GM12878 (cell line): ENCODE measurements around the gene CALHM4.

Experiments
- CBFB ChIP-seq: IDR thresholded peaks from 2 replicates; pipeline ENCODE4 v1.6.1; 2016; ENCODE audit warnings: antibody characterized with exemption, low read depth
- CBX5 ChIP-seq: sonication (generic); IDR thresholded peaks from 2 replicates; pipeline ENCODE4 v1.6.1; 2016; ENCODE audit warnings: low read depth, moderate library complexity, mild to moderate bottlenecking, inconsistent platforms
- CEBPB ChIP-seq, 2 experiments: fragments of 150-350 bp in 1 of 2; IDR thresholded peaks; 2 replicates each; pipeline ENCODE4 v1.6.1; 2012 to 2014; ENCODE audit warnings: low read depth in 2 of 2, low read length in 2 of 2, borderline replicate concordance in 1 of 2, inconsistent platforms in 1 of 2
- EP300 ChIP-seq, 2 experiments: fragments of 150-350 bp in 1 of 2; IDR thresholded peaks; 2 replicates each; pipeline ENCODE4 v1.6.1; 2011 to 2012; ENCODE audit warnings: low read depth in 2 of 2, low read length in 2 of 2, borderline replicate concordance in 1 of 2, improper control_type of control experiment in 1 of 2, inconsistent platforms in 1 of 2; ENCODE audit not compliant: control insufficient read depth in 1 of 2
- FOS ChIP-seq: IDR thresholded peaks from 3 replicates; pipeline ENCODE4 v1.6.1; 2011; ENCODE audit warnings: borderline replicate concordance; ENCODE audit not compliant: insufficient read length; ENCODE audit errors: extremely low read depth
- FOXK2 ChIP-seq: fragments of 450-650 bp; IDR thresholded peaks from 2 replicates; pipeline ENCODE4 v1.6.1; 2017; ENCODE audit warnings: mild to moderate bottlenecking, moderate library complexity
- NR2C2 ChIP-seq: IDR thresholded peaks from 2 replicates; pipeline ENCODE4 v1.6.1; 2011; ENCODE audit warnings: borderline replicate concordance, low read depth; ENCODE audit not compliant: control insufficient read depth, insufficient read length
- POLR2A ChIP-seq: IDR thresholded peaks from 2 replicates; pipeline ENCODE4 v1.6.1; 2011; ENCODE audit warnings: low read depth, mild to moderate bottlenecking, low read length
- RELA ChIP-seq: fragments of 450-650 bp; IDR thresholded peaks from 2 replicates; pipeline ENCODE4 v1.8.0; 2014; ENCODE audit warnings: borderline replicate concordance; ENCODE audit not compliant: partially characterized antibody
- RFX5 ChIP-seq: IDR thresholded peaks from 2 replicates; pipeline ENCODE4 v1.6.1; 2011; ENCODE audit warnings: low read depth, low read length, improper control_type of control experiment
- SMARCA5 ChIP-seq: fragments of 450-650 bp; IDR thresholded peaks from 2 replicates; pipeline ENCODE4 v1.6.1; 2017; ENCODE audit warnings: mild to moderate bottlenecking
- ZNF274 ChIP-seq: IDR thresholded peaks from one replicate; pipeline ENCODE4 v1.8.0; 2011; ENCODE audit not compliant: insufficient read length, insufficient read depth
- TF ChIP-seq, protein P1 (sequence below), 3 experiments: IDR thresholded peaks in 2 of 3; conservative IDR thresholded peaks in 1 of 3; 2 replicates each; pipeline ENCODE4 v1.5.1; 2011; ENCODE audit warnings: low read depth in 3 of 3, low read length in 3 of 3, mild to moderate bottlenecking in 3 of 3, control low read depth in 2 of 3, moderate library complexity in 2 of 3, inconsistent platforms in 1 of 3, mixed read lengths in 1 of 3; ENCODE audit not compliant: control insufficient read depth in 2 of 3, insufficient read depth in 1 of 3; ENCODE audit errors: extremely low read depth in 1 of 3

DNA sequence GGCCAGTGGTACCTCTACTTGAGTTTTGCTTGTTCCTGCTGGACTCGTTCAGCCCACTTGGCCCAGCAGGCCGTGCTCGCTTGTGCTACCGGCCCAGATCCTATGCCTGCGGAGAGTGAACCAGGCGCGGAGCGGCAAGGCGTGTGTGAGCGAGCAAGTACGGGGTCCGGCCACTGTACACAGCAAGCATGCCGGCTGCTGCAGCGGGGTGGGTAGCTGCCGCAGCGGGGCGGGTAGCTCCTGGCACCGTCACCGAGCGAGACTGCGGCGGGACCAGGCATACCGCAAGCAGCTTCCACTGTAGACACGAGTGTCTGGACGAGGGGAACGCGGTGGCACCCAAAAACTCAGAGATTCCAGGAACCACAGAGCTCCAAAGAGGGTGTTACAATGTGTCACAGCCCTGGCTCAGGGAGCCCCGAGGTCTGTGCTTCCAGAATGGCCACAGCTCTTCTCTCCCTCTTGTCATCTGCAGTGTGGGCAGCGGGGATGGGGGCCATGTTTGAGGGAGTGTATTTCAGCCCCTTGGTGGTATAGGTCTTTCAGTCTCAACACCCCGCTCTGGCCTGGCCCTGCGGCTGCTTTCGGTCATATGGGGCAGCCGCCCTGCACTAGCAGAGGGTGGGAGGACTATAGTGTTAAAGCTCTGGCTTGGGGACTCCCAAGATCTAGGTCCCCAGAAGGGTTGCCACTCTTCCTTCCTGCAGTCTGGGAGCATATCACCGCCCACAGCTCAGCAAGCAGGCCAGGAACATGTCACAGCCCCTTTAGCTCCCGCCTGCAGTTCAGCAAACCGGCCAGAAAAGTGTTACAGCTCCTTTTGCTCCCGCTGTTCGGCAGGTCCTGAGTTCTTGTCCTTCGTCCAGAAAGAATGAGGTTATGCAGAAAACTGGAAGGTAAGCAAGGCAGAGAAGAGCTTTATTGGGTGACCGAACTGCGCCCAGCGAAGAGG is 11.6 kb downstream of the CALHM4 start:
- TF ChIP-seq RFX5 (no peak), SMARCA5 (no peak), ZNF274 (no peak), FOXK2 (no peak), POLR2A (no peak), NR2C2 (no peak), EP300 (IDR thresholded peaks at IDR 0.05; ENCODE audit: borderline replicate concordance in 1 of 2, control insufficient read depth in 1 of 2, low read depth in 2 of 2, low read length in 2 of 2) (no peak), FOS (no peak), CBFB (no peak), CEBPB (IDR thresholded peaks at IDR 0.05; ENCODE audit: borderline replicate concordance in 1 of 2, low read depth in 2 of 2, low read length in 2 of 2) (no peak), CBX5 (no peak), RELA (no peak)
- TF ChIP-seq, protein P1, sequence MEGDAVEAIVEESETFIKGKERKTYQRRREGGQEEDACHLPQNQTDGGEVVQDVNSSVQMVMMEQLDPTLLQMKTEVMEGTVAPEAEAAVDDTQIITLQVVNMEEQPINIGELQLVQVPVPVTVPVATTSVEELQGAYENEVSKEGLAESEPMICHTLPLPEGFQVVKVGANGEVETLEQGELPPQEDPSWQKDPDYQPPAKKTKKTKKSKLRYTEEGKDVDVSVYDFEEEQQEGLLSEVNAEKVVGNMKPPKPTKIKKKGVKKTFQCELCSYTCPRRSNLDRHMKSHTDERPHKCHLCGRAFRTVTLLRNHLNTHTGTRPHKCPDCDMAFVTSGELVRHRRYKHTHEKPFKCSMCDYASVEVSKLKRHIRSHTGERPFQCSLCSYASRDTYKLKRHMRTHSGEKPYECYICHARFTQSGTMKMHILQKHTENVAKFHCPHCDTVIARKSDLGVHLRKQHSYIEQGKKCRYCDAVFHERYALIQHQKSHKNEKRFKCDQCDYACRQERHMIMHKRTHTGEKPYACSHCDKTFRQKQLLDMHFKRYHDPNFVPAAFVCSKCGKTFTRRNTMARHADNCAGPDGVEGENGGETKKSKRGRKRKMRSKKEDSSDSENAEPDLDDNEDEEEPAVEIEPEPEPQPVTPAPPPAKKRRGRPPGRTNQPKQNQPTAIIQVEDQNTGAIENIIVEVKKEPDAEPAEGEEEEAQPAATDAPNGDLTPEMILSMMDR (IDR thresholded peaks at IDR 0.05 in 2 of 3, conservative IDR thresholded peaks at IDR 0.05 in 1 of 3; ENCODE audit: control insufficient read depth in 2 of 3, extremely low read depth in 1 of 3, insufficient read depth in 1 of 3, low read depth in 3 of 3, low read length in 3 of 3), result no peak
